PC-9 (cell line): ENCODE data around the gene PNLIP. TPM values are rescaled to one million over a fixed set of nuclear protein-coding genes. Genes with fewer than 3 reads are reported as not detected.

ENCODE experiments used
- BruUV-seq: library from RNA; stranded (reverse); fragments of 400-500 nt; replicated peaks from 2 replicates; lab custom pipeline; 2021; lab: Mats Ljungman, UMichigan
- CTCF ChIA-PET: fragments of 300-600 bp; sonication (Branson Sonifier 250); formaldehyde crosslinking; loops from one replicate; lab custom pipeline; 2022; ENCODE audit warnings: antibody characterized with exemption; lab: Charles Lee
- POLR2A ChIA-PET: fragments of 300-600 bp; sonication (Branson Sonifier 250); formaldehyde crosslinking; loops from one replicate; lab custom pipeline; 2022; ENCODE audit warnings: antibody characterized with exemption; ENCODE audit not compliant: unreplicated experiment; lab: Charles Lee
- DNase-seq, 2 experiments: peaks; one replicate each; pipeline versions ENCODE4 v3.0.0 to v3.0.0-alpha.2; 2015 to 2022; ENCODE audit warnings: mixed read lengths in 1 of 2
- H2AFZ ChIP-seq: fragments of 200-600 bp; sonication (generic); 2 replicates; pipeline ENCODE4 v1.8.1; 2017; ENCODE audit warnings: antibody characterized with exemption
- H3F3A ChIP-seq: fragments of 200-600 bp; sonication (generic); 2 replicates; pipeline ENCODE4 v1.8.1; 2017; ENCODE audit warnings: antibody characterized with exemption, mild to moderate bottlenecking, low read depth; ENCODE audit not compliant: insufficient read depth
- H3K27ac ChIP-seq: fragments of 200-600 bp; sonication (generic); 2 replicates; pipeline ENCODE4 v1.6.1; 2016; ENCODE audit warnings: mixed run types
- H3K27me3 ChIP-seq: fragments of 200-600 bp; sonication (generic); 2 replicates; pipeline ENCODE4 v1.6.1; 2016; ENCODE audit warnings: low read depth, mixed run types; ENCODE audit not compliant: insufficient read depth
- H3K36me3 ChIP-seq: fragments of 200-600 bp; sonication (generic); 2 replicates; pipeline ENCODE4 v1.6.1; 2016; ENCODE audit warnings: low read depth, mixed run types
- H3K4me1 ChIP-seq: fragments of 200-600 bp; sonication (generic); replicated peaks from 2 replicates; pipeline ENCODE4 v1.6.1; 2016; ENCODE audit warnings: mixed run types; ENCODE audit not compliant: insufficient read depth
- H3K4me2 ChIP-seq: fragments of 200-600 bp; sonication (generic); 2 replicates; pipeline ENCODE4 v1.6.1; 2017; ENCODE audit warnings: mixed run types
- H3K4me3 ChIP-seq: fragments of 200-600 bp; sonication (generic); 2 replicates; pipeline ENCODE4 v1.6.1; 2016; ENCODE audit warnings: mixed run types
- H3K79me2 ChIP-seq: fragments of 200-600 bp; sonication (generic); 2 replicates; pipeline ENCODE4 v1.6.1; 2017; ENCODE audit warnings: low read depth, mixed run types
- H3K9me2 ChIP-seq: fragments of 200-600 bp; sonication (generic); 2 replicates; pipeline ENCODE4 v1.8.1; 2017; ENCODE audit warnings: mild to moderate bottlenecking; ENCODE audit not compliant: insufficient read depth
- H3K9me3 ChIP-seq: fragments of 200-600 bp; sonication (generic); 2 replicates; pipeline ENCODE4 v1.8.1; 2016; ENCODE audit warnings: low read depth; ENCODE audit not compliant: insufficient read depth
- H4K20me1 ChIP-seq: fragments of 200-600 bp; sonication (generic); 2 replicates; pipeline ENCODE4 v1.8.1; 2017; ENCODE audit not compliant: insufficient read depth
- EZH2 ChIP-seq: fragments of 200-600 bp; sonication (generic); IDR thresholded peaks from 2 replicates; pipeline ENCODE4 v1.8.0; 2017; ENCODE audit warnings: antibody characterized with exemption, low read depth
- intact Hi-C: fragments of 100-400 bp; cut with micrococcal nuclease; formaldehyde crosslinking; loops from one replicate; pipeline ENCODE4 v1.10.0; 2022; ENCODE audit not compliant: unreplicated experiment
- total RNA-seq: library from RNA; stranded (reverse); gene quantifications from 2 replicates; pipeline ENCODE4 v1.2.3, GENCODE V29; 2021
- TF ChIP-seq, protein P1 (sequence below): fragments of 200-600 bp; sonication (generic); conservative IDR thresholded peaks from 2 replicates; pipeline ENCODE4 v1.6.1; 2017; ENCODE audit warnings: mixed run types, antibody characterized with exemption, mild to moderate bottlenecking, moderate library complexity

The PNLIP gene
- total RNA-seq, 1 experiment from 2014 or later: not detected

DNA sequence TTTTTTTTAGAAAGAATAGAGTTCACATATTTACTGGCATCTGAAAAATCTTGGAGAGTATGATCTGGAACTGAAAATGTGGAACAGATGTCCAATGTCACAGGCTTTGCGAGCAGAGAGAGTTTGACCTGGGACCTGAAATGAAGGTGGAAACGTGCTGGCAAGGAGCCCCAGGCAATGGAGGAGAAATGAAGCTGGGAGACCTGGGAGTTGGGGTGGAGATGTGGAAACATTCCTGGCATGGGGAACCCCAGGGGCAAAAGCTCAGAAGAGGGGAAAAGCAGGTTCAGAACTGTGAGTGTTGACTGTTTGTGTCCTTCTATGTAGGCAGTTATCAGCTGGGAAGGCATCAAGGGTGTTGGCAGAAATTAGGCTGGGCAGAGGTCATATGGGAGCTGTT lies 67.7 kb downstream of the PNLIP start:
- no peaks in the 10 kb centered on the region for H3F3A ChIP-seq
- POLR2A ChIA-PET: no interaction called here
- no TSS peak for BruUV-seq

DNA sequence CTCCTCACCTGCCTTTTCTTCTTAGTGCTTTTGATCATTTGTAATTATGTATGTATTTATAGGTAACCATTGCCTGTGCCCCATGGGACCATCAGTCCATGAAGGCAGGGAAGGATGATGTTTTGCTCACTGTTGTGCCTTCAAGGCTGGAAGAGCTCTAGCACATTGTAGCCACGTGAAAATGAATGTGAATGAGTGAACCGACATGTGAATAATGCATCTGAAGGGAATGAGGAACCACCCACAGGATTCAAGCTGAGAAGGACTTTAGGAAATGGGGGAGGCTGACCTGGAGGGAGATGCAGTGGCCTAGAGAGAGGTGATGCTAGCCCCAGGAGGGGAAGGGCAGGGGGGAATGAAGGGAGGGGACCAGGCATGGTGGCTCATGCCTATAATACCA lies 69.1 kb downstream of the PNLIP start:
- Histone ChIP-seq H3K9me2 (no peaks in the 10 kb centered on the region), H3F3A (no peaks in the 10 kb centered on the region), H3K4me1 (no peaks in the 10 kb centered on the region), H3K4me2 (no peak overlapping the region), H3K9me3 (no peaks in the 10 kb centered on the region), H3K79me2 (no peaks in the 10 kb centered on the region), H3K4me3 (no peak overlapping the region), H3K27ac (no peak overlapping the region), H2AFZ (no peak overlapping the region), H3K27me3 (peaks cover 36% of the 10 kb centered on the region; the same call in 1 of the 2 replicates), H3K36me3 (no peaks in the 10 kb centered on the region), H4K20me1 (no peaks in the 10 kb centered on the region)
- CTCF ChIA-PET: no interaction called here
- POLR2A ChIA-PET: no interaction called here
- DNase-seq: no peak
- TF ChIP-seq EZH2: no peak
- TF ChIP-seq, protein P1, sequence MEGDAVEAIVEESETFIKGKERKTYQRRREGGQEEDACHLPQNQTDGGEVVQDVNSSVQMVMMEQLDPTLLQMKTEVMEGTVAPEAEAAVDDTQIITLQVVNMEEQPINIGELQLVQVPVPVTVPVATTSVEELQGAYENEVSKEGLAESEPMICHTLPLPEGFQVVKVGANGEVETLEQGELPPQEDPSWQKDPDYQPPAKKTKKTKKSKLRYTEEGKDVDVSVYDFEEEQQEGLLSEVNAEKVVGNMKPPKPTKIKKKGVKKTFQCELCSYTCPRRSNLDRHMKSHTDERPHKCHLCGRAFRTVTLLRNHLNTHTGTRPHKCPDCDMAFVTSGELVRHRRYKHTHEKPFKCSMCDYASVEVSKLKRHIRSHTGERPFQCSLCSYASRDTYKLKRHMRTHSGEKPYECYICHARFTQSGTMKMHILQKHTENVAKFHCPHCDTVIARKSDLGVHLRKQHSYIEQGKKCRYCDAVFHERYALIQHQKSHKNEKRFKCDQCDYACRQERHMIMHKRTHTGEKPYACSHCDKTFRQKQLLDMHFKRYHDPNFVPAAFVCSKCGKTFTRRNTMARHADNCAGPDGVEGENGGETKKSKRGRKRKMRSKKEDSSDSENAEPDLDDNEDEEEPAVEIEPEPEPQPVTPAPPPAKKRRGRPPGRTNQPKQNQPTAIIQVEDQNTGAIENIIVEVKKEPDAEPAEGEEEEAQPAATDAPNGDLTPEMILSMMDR: no peak
- BruUV-seq: no TSS peak
- intact Hi-C loops: no loop called here

More for the DNA sequence above, 67.7 kb downstream of the PNLIP start:
- Histone ChIP-seq H3K9me3 (no peaks in the 10 kb centered on the region), H3K27ac (no peak overlapping the region), H3K36me3 (no peaks in the 10 kb centered on the region), H3K4me3 (no peak overlapping the region), H3K4me1 (no peaks in the 10 kb centered on the region), H4K20me1 (no peaks in the 10 kb centered on the region), H2AFZ (no peak overlapping the region), H3K4me2 (no peak overlapping the region), H3K79me2 (no peaks in the 10 kb centered on the region), H3K9me2 (no peaks in the 10 kb centered on the region), H3K27me3 (peaks cover 28% of the 10 kb centered on the region; the same call in 1 of the 2 replicates)
- TF ChIP-seq, protein P1: no peak
- TF ChIP-seq EZH2: no peak
- CTCF ChIA-PET: no interaction called here
- intact Hi-C loops: no loop called here
- no peak for DNase-seq

DNA sequence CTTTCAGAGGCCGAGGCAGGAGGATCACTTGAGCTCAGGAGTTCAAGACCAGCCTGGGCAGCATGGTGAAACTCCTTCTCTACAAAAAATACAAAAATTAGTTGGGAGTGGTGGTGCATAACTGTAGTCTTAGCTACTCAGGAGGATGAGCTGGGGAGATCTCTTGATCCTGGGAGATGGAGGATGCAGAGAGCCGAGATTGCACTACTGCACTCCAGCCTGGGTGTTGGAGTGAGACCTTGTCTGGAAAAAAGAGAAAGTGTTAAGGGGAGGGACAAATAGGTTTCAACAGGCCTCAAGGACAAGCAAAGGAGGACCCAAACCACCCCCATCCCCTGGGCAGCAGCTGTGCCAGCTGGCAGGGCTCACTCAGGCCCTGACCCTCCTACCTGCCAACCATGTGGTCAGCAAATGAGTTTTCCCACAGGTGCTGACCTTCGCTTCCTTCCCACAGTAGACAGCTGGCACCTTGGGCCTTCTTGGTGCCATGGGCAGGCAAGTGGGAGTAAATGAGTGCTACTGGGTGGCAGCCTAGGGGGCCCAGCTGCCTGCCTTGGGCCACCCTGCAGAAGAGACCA lies 69.6 kb downstream of the PNLIP start:
- no peak for TF ChIP-seq EZH2
- TF ChIP-seq, protein P1: no peak
- POLR2A ChIA-PET: no interaction called here
- no peaks in the 10 kb centered on the region for H4K20me1 ChIP-seq
- H3K27ac ChIP-seq: no peak overlapping the region
- no peaks in the 10 kb centered on the region for H3K36me3 ChIP-seq
- no peak overlapping the region for H2AFZ ChIP-seq
- BruUV-seq: no TSS peak
- no peaks in the 10 kb centered on the region for H3K9me3 ChIP-seq
- H3K27me3 ChIP-seq: peaks cover 38% of the 10 kb centered on the region; the same call in 1 of the 2 replicates
- no peak overlapping the region for H3K4me3 ChIP-seq
- no peaks in the 10 kb centered on the region for H3F3A ChIP-seq
- H3K4me2 ChIP-seq: no peak overlapping the region
- H3K4me1 ChIP-seq: no peaks in the 10 kb centered on the region
- CTCF ChIA-PET: no interaction called here
- intact Hi-C loops: no loop called here
- DNase-seq: no peak
- H3K9me2 ChIP-seq: no peaks in the 10 kb centered on the region
- no peaks in the 10 kb centered on the region for H3K79me2 ChIP-seq

Other genes with a start within 250 kb of the PNLIP start
- not detected in 2 replicates for gene CCDC172, start 221.5 kb upstream of the PNLIP start, total RNA-seq
- gene PNLIPRP3, start 118.1 kb upstream of the PNLIP start, total RNA-seq: not detected in 2 replicates
- gene PNLIPRP1, start 45.0 kb downstream of the PNLIP start, total RNA-seq: not detected in 2 replicates
- gene PNLIPRP2, start 75.0 kb downstream of the PNLIP start, total RNA-seq: not detected in 2 replicates
- gene HSPA12A, start 196.6 kb downstream of the PNLIP start, total RNA-seq: 11.3 and 12.1 TPM in 2 replicates